Transverse colon (tissue), 4 donors: ENCODE data around the gene CES2. TPM values are rescaled to one million over a fixed set of nuclear protein-coding genes. Genes with fewer than 3 reads are reported as not detected.
A peak's percentile ranks its signal among the peaks of the same experiment; 100 is the strongest.
"Not testable (repeated sequence)": the region's sequence is repeated elsewhere in the genome, so short reads cannot be mapped to it uniquely, and the experiment has no call there.

ENCODE experiments used
- DNase-seq: peaks from one replicate; pipeline ENCODE4 v3.0.0-alpha.2; 2019
- H3K27ac ChIP-seq, 4 donors: fragments of 200-600 bp; sonication (generic); 2 replicates each; pipeline ENCODE4 v1.5.1; 2016 to 2018; ENCODE audit warnings: inconsistent platforms in 4 of 4
- H3K27me3 ChIP-seq: fragments of 200-600 bp; sonication (generic); 2 replicates; pipeline ENCODE4 v1.5.1; 2017; ENCODE audit warnings: inconsistent platforms
- H3K36me3 ChIP-seq, 4 donors: fragments of 200-600 bp; sonication (generic); 2 replicates each; pipeline ENCODE4 v1.5.1; 2017 to 2019; ENCODE audit warnings: inconsistent platforms in 4 of 4
- H3K4me1 ChIP-seq, 4 donors: fragments of 200-600 bp; sonication (generic); 2 replicates each; pipeline ENCODE4 v1.5.1; 2017 to 2020; ENCODE audit warnings: inconsistent platforms in 4 of 4
- H3K4me3 ChIP-seq, 4 donors: fragments of 200-600 bp; sonication (generic); 1 replicate in 1 of 4; 2 replicates in 3 of 4; pipeline versions ENCODE4 v1.5.1 to v1.6.1; 2017 to 2019; ENCODE audit warnings: inconsistent platforms in 4 of 4
- H3K9me3 ChIP-seq, 2 donors: fragments of 200-600 bp; sonication (generic); 2 replicates each; pipeline ENCODE4 v1.5.1; 2017 to 2019; ENCODE audit warnings: inconsistent platforms in 2 of 2
- EP300 ChIP-seq: sonication (generic); formaldehyde crosslinking; IDR thresholded peaks from one replicate; pipeline ENCODE4 v1.6.1; 2017; ENCODE audit warnings: antibody characterized with exemption, low read depth
- POLR2A ChIP-seq: fragments of 450-650 bp; IDR thresholded peaks from one replicate; pipeline ENCODE4 v1.6.1; 2016; ENCODE audit warnings: antibody characterized with exemption, mild to moderate bottlenecking, moderate library complexity
- POLR2AphosphoS5 ChIP-seq, 3 donors: sonication (generic); formaldehyde crosslinking; IDR thresholded peaks; one replicate each; pipeline ENCODE4 v1.6.1; 2016; ENCODE audit warnings: antibody characterized with exemption in 3 of 3
- WGBS, 2 donors: methylation state at CpG; one replicate each; pipeline ENCODE4 v1.1.5; 2018; ENCODE audit warnings: low coverage in 1 of 2; 5-methylcytosine and 5-hydroxymethylcytosine counted together
- in situ Hi-C, 4 donors: fragments of 200-750 bp; cut with MboI; loops; one replicate each; pipeline versions ENCODE4 v1.15.0 to v1.15.1; 2017; ENCODE audit warnings: low sequenced_read_pairs in 3 of 4, low pct_ligation_motif_present in 1 of 4, low pct_unique_long_range_greater_than_20kb in 1 of 4
- intact Hi-C: fragments of 100-400 bp; cut with DNase I; formaldehyde crosslinking; loops from one replicate; pipeline ENCODE4 v1.15.1; 2023; ENCODE audit warnings: low total_unique reads
- total RNA-seq, 4 donors: library from RNA; depleted of rRNA; stranded (reverse); fragments of >200 nt; gene quantifications; one replicate each; pipeline ENCODE4 v1.1.0, GENCODE V29; 2016
- TF ChIP-seq, protein P1 (sequence below), 5 experiments: fragments of 200-600 bp in 3 of 5; fragments of 450-650 bp in 2 of 5; sonication (generic) in 3 of 5; IDR thresholded peaks; 1 replicate in 2 of 5; 2 replicates in 3 of 5; pipeline ENCODE4 v1.5.1; 2016 to 2017; ENCODE audit warnings: antibody characterized with exemption in 5 of 5, inconsistent platforms in 3 of 5, mild to moderate bottlenecking in 2 of 5, moderate library complexity in 1 of 5

The CES2 gene
- total RNA-seq, 4 donors from 2014 or later = 462 to 1,338 (median 921) TPM

GRCh38 chr16:66974932-66975246 lies 39.6 kb downstream of the CES2 start:
- H3K36me3 ChIP-seq, H3K9me3 ChIP-seq, H3K27ac ChIP-seq, H3K27me3 ChIP-seq, DNase-seq, H3K4me3 ChIP-seq, intact Hi-C loops: not testable (repeated sequence)
- 46 to 52% methylated on average over 8 to 11 of the region's 11 CpGs for WGBS, 2 donors
- peaks cover 0 to 11% (median 0%) of the 10 kb centered on the region in 4 donors for H3K4me1 ChIP-seq
- peak in 1 of 3 donors; percentile 6 for TF ChIP-seq POLR2AphosphoS5 (IDR thresholded peaks at IDR 0.05)
- in situ Hi-C loops = loop anchor here in 2 of 4 donors (25.0 kb wide), 2 partner anchors 187 to 412 kb away; partner anchors contain the start of genes B3GNT9 (in 2 of the 2), FBXL8 (in 2 of the 2), HSF4 (in 2 of the 2) and NOL3 (in 2 of the 2)

- H3K9me3 ChIP-seq = no peaks in the 10 kb centered on the region
- intact Hi-C loops (no loop called here), in situ Hi-C loops (loop anchor here in 1 of 4 donors (25.0 kb wide), 1 partner anchor 187 kb away; the partner anchor contains the start of genes B3GNT9, FBXL8, HSF4 and NOL3)
- H3K27ac ChIP-seq = no peak overlapping the region
- DNase-seq = no peak
- no peak for TF ChIP-seq EP300
- TF ChIP-seq POLR2A = no peak
- TF ChIP-seq, protein P1, sequence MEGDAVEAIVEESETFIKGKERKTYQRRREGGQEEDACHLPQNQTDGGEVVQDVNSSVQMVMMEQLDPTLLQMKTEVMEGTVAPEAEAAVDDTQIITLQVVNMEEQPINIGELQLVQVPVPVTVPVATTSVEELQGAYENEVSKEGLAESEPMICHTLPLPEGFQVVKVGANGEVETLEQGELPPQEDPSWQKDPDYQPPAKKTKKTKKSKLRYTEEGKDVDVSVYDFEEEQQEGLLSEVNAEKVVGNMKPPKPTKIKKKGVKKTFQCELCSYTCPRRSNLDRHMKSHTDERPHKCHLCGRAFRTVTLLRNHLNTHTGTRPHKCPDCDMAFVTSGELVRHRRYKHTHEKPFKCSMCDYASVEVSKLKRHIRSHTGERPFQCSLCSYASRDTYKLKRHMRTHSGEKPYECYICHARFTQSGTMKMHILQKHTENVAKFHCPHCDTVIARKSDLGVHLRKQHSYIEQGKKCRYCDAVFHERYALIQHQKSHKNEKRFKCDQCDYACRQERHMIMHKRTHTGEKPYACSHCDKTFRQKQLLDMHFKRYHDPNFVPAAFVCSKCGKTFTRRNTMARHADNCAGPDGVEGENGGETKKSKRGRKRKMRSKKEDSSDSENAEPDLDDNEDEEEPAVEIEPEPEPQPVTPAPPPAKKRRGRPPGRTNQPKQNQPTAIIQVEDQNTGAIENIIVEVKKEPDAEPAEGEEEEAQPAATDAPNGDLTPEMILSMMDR (IDR thresholded peaks at IDR 0.05) = no peak
- no peaks in the 10 kb centered on the region for H3K27me3 ChIP-seq
- no peaks in the 10 kb centered on the region for H3K36me3 ChIP-seq
- peaks cover 0 to 11% (median 0%) of the 10 kb centered on the region in 4 donors for H3K4me1 ChIP-seq
- WGBS, 2 donors = 71 to 81% methylated on average over 8 to 14 of the region's 14 CpGs
- H3K4me3 ChIP-seq = no peak overlapping the region
Observed at GRCh38 chr16:66975302-66975893, 40.1 kb downstream of the CES2 start.

GRCh38 chr16:66976746-66977145 lies 41.4 kb downstream of the CES2 start:
- WGBS, 2 donors = 0 to 37% methylated on average over 1 to 13 of the region's 13 CpGs
- intact Hi-C loops = no loop called here
- DNase-seq = peak; percentile 41
- no peaks in the 10 kb centered on the region for H3K27me3 ChIP-seq
- peaks cover 0 to 11% (median 0%) of the 10 kb centered on the region in 4 donors for H3K4me1 ChIP-seq
- no peaks in the 10 kb centered on the region for H3K9me3 ChIP-seq
- in situ Hi-C loops = loop anchor here in 1 of 4 donors (25.0 kb wide), 1 partner anchor 186 kb away; the partner anchor contains the start of genes B3GNT9, FBXL8, HSF4 and NOL3
- no peak overlapping the region for H3K27ac ChIP-seq
- no peak overlapping the region for H3K4me3 ChIP-seq
- H3K36me3 ChIP-seq = no peaks in the 10 kb centered on the region
- TF ChIP-seq POLR2AphosphoS5 (IDR thresholded peaks at IDR 0.05) = no peak
- TF ChIP-seq POLR2A = no peak
- TF ChIP-seq, protein P1 (IDR thresholded peaks at IDR 0.05) = no peak
- TF ChIP-seq EP300 = no peak

DNA sequence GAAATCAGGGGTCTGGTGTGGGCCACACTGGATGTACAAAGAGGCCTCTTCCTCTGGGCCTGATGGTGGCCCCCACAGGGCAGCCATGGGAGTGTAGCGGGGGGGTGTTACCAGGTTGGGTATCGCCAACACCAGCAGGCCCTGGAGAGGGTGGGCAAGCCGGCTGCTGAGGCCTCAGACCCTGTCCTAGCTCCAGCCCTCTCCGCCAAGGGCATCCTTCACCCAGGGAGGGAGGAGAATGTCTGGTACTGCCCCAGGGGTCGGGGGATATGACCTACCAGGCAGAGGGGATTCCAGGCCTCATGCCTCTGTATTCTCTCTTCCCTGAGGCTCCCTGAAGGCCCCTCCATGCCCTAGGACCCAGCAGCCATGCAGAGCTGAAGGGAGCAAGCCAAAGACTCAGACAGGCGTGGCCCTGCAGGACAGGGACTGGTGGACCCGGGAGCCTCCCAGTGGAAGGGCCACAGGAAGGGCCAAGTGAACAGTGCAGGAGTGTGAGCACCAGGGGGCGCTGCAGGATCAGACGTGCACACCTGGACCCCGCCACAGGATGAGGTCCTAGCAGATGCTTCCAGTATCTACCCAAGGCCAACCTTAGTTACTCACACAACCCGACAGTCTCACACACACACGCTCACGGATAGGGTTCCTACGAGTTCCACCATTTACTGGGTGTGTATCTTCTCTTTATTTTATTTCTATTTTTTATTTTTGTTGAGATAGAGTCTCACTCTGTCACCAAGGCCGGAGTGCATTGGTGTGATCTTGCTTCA lies 42.2 kb downstream of the CES2 start:
- WGBS, 2 donors = 23% methylated on average over 5 to 15 of the region's 15 CpGs
- in situ Hi-C loops = loop anchor here in 1 of 4 donors (25.0 kb wide), 1 partner anchor 185 kb away; the partner anchor contains the start of genes B3GNT9, FBXL8, HSF4 and NOL3
- H3K27me3 ChIP-seq = no peaks in the 10 kb centered on the region
- intact Hi-C loops = loop anchor here (2.0 kb wide), 1 partner anchor 179 kb away; no protein-coding TSS in a partner anchor
- H3K4me1 ChIP-seq = peaks cover 0 to 11% (median 0%) of the 10 kb centered on the region in 4 donors
- peak; percentile 94 for DNase-seq
- no peak overlapping the region for H3K27ac ChIP-seq
- no peak overlapping the region for H3K4me3 ChIP-seq
- TF ChIP-seq EP300 (no peak), POLR2A (peak; percentile 37), POLR2AphosphoS5 (IDR thresholded peaks at IDR 0.05) (peak in 1 of 3 donors; percentile 20)
- TF ChIP-seq, protein P1 (IDR thresholded peaks at IDR 0.05) = peak; percentile 93 to 99 (median 97)
- H3K36me3 ChIP-seq = no peaks in the 10 kb centered on the region
- H3K9me3 ChIP-seq = no peaks in the 10 kb centered on the region
